HepG2 (cell line): Measurements from ENCODE around the gene AKAP1. TPM values are rescaled to one million over a fixed set of nuclear protein-coding genes. Genes with fewer than 3 reads are reported as not detected.
A peak's percentile ranks its signal among the peaks of the same experiment; 100 is the strongest.

ENCODE experiments used
- FOSL2 ChIP-seq: sonication (generic); formaldehyde crosslinking; IDR thresholded peaks from 2 replicates; pipeline ENCODE4 v1.4.0; 2020; ENCODE audit warnings: missing genetic modification reagents
- HBP1 ChIP-seq: IDR thresholded peaks from 2 replicates; pipeline ENCODE4 v1.6.1; 2016; ENCODE audit warnings: low read depth, control low read depth
- KLF11 ChIP-seq: IDR thresholded peaks from 2 replicates; pipeline ENCODE4 v1.6.1; 2016; ENCODE audit warnings: missing compliant biosample characterization
- PRDM10 ChIP-seq: sonication (generic); formaldehyde crosslinking; IDR thresholded peaks from 2 replicates; pipeline ENCODE4 v1.4.0; 2020; ENCODE audit warnings: low read depth, missing genetic modification reagents
- SALL2 ChIP-seq: sonication (generic); formaldehyde crosslinking; IDR thresholded peaks from 2 replicates; pipeline ENCODE4 v1.8.1; 2023; ENCODE audit warnings: mild to moderate bottlenecking, missing genetic modification reagents, inconsistent platforms
- SRSF1 ChIP-seq: fragments of 200-400 bp; formaldehyde crosslinking; optimal IDR thresholded peaks from 2 replicates; pipeline ENCODE3; 2017; ENCODE audit warnings: mild to moderate bottlenecking, low read depth, low read length, moderate library complexity
- ZBTB33 ChIP-seq: sonication (generic); formaldehyde crosslinking; IDR thresholded peaks from 2 replicates; pipeline ENCODE4 v1.4.0; 2020; ENCODE audit warnings: missing genetic modification reagents
- ZMAT3 ChIP-seq: sonication (generic); formaldehyde crosslinking; conservative IDR thresholded peaks from 2 replicates; pipeline ENCODE4 v1.7.0; 2021; ENCODE audit warnings: missing genetic modification reagents
- ZNF263 ChIP-seq: sonication (generic); formaldehyde crosslinking; IDR thresholded peaks from 2 replicates; pipeline ENCODE4 v1.4.0; 2020; ENCODE audit warnings: missing genetic modification reagents
- ZNF276 ChIP-seq: sonication (generic); formaldehyde crosslinking; IDR thresholded peaks from 2 replicates; pipeline ENCODE4 v1.4.0; 2020; ENCODE audit warnings: mild to moderate bottlenecking, low read depth, missing genetic modification reagents
- ZNF501 ChIP-seq: sonication (generic); formaldehyde crosslinking; IDR thresholded peaks from 2 replicates; pipeline ENCODE4 v1.5.1; 2020; ENCODE audit warnings: mild to moderate bottlenecking, moderate library complexity, missing genetic modification reagents
- ZNF510 ChIP-seq: sonication (generic); formaldehyde crosslinking; IDR thresholded peaks from 2 replicates; pipeline ENCODE4 v1.4.0; 2020; ENCODE audit warnings: low read depth, mild to moderate bottlenecking, missing genetic modification reagents
- ZNF512 ChIP-seq: sonication (generic); formaldehyde crosslinking; IDR thresholded peaks from 2 replicates; pipeline ENCODE4 v1.4.0; 2020; ENCODE audit warnings: mild to moderate bottlenecking, missing genetic modification reagents
- ZNF572 ChIP-seq: sonication (generic); formaldehyde crosslinking; IDR thresholded peaks from 2 replicates; pipeline ENCODE4 v1.5.1; 2020; ENCODE audit warnings: mild to moderate bottlenecking, missing genetic modification reagents
- ZNF710 ChIP-seq: sonication (generic); formaldehyde crosslinking; IDR thresholded peaks from 2 replicates; pipeline ENCODE4 v1.5.0; 2020; ENCODE audit warnings: mild to moderate bottlenecking, missing genetic modification reagents, borderline replicate concordance
- polyA plus RNA-seq, 8 experiments: library from polyadenylated mRNA; depleted of rRNA in 3 of 8; stranded (reverse) in 7 of 8; unstranded in 1 of 8; fragments of >200 nt; fragmentation: Illumina TruSeq in 4 of 8; extraction: Trizol in 4 of 8; gene quantifications; 2 replicates each; pipeline versions ENCODE4 v1.2.1 to v1.2.3, GENCODE V29; 2011 to 2016; ENCODE audit warnings: low read depth in 4 of 8, missing spikeins in 1 of 8, mixed read lengths in 1 of 8; ENCODE audit not compliant: insufficient read depth in 1 of 8
- total RNA-seq, 5 experiments: library from RNA; depleted of rRNA; stranded (reverse); fragments of >200 nt; fragmentation: Illumina TruSeq; extraction: Trizol; gene quantifications; 2 replicates each; pipeline ENCODE4 v1.2.3, GENCODE V29; 2016; ENCODE audit warnings: low read depth in 1 of 5

Gene AKAP1
- total and polyA plus RNA-seq, 2 of the 13 experiments (the other 11 are each of a cell fraction or from before 2014, with no cell fraction given): 101 to 131 TPM

GRCh38 chr17:57084802-57085447 lies at the start of gene AKAP1 (continued):
- no peak; the same call in 1 of the 2 replicates for TF ChIP-seq ZNF263 (CRISPR knock-in tag)
- no peak for TF ChIP-seq ZNF276
- peak; percentile 53; the same call in 1 of the 2 replicates for TF ChIP-seq HBP1 (CRISPR knock-in tag)
- TF ChIP-seq KLF11 (CRISPR knock-in tag): no peak; the same call in 1 of the 2 replicates
- peak; percentile 81; the same call in 1 of the 2 replicates for TF ChIP-seq ZNF572 (CRISPR knock-in tag)
- TF ChIP-seq FOSL2: peak; percentile 54
- TF ChIP-seq ZBTB33 (CRISPR knock-in tag): peak; percentile 34; the same call in 1 of the 2 replicates
- peak; percentile 57 for TF ChIP-seq PRDM10
- TF ChIP-seq SRSF1: peak; percentile 56
- TF ChIP-seq ZNF501 (CRISPR knock-in tag): peak; percentile 67
- no peak for TF ChIP-seq ZNF512 (CRISPR knock-in tag)
- TF ChIP-seq ZNF710 (CRISPR knock-in tag): peak; percentile 65; the same call in 1 of the 2 replicates
- TF ChIP-seq ZNF510 (CRISPR knock-in tag): 0 out of 2 replicates have a peak, but pooled peaks have one; percentile 23
- TF ChIP-seq SALL2: peak; percentile 56; the same call in 1 of the 2 replicates
- peak; percentile 71 for TF ChIP-seq ZMAT3 (CRISPR knock-in tag)
